K562 treated with DMSO at 1 percent for 48 hours (cell line): ENCODE data around the gene SMIM10L1. TPM values are rescaled to one million over a fixed set of nuclear protein-coding genes. Genes with fewer than 3 reads are reported as not detected.

Experiments used
- total RNA-seq: library from RNA; unstranded; fragments of 300-600 nt; gene quantifications from 2 replicates; pipeline ENCODE4 v1.2.3, GENCODE V29; 2022; ENCODE audit warnings: low replicate concordance; ENCODE audit errors: extremely low read depth

SMIM10L1 gene
- total RNA-seq = not detected in 2 replicates

DNA sequence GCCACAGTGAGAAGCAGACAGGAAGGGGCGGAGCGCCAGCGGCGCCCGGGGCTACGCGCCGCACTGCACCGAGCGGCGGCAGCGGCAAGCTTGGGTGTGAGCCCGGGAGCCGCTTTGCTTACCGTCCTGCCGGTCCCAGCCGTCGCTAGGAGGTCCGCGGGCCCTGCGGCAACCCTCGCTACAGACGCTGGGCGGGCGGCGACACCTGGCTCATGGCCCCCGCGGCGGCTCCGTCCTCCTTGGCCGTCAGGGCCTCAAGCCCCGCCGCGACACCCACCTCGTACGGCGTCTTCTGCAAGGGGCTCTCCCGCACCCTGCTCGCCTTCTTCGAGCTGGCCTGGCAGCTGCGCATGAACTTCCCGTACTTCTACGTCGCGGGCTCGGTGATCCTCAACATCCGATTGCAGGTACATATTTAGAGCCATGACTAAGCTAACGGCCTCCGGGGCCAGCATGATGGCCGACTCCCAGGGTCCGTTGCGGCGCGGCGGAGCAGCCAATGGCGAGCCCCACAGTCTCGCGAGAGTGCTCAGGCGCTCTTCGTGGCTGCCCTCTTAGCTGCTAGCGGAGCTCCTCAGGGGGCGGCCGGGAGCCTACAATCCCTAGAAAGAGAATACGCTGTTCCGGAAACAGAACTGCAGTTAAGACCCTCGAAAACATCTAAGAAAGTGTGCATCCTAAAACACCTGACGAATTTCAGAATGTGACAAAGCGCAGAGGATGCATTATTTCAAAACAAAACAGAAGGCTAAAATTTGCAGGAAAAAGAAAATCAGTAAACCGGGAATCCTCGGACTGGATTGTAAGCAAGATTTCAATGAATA lies at the start of gene SMIM10L1:
TSS of gene SMIM10L1 (plus strand) at position 50 of the 824 bp plus-strand sequence. CDS start at position 213, 163 bp downstream.

GRCh38 chr12:11134305-11134704 lies 36.7 kb upstream of the SMIM10L1 start, which contains the start of gene TAS2R30:
TAS2R30 (minus strand) TSS chr12:11134644; CDS start chr12:11134244, 400 bp downstream.

DNA sequence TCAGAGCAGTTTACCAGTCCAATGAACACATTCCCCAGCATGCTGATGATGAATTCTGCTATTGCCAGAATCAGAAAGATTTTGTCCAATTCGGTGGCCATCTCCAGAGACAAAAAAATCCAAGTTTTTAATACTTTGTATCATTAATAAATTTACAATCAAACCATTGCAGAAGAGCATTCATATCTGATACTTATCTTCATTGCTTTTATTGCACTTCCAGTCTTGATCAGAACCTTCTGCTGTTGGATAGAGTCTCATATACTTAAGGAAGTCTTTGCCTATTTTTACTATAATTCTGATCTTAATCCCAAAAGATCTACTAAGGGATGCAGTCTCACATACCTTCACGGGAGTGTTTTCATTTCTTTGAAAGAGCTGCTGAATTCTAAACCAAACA lies 15.8 kb downstream of the SMIM10L1 start, which contains the start of gene TAS2R42:
TSS of gene TAS2R42 (minus strand) at position 101 of the 400 bp plus-strand sequence. CDS start at position 101, 0 bp downstream.

Other genes starting within 250 kb of the SMIM10L1 start
- gene PRH2, start 242.0 kb upstream of the SMIM10L1 start, total RNA-seq = not detected in 2 replicates
- not detected in 2 replicates for gene TAS2R14, start 231.9 kb upstream of the SMIM10L1 start, total RNA-seq
- not detected in 2 replicates for gene TAS2R50, start 184.3 kb upstream of the SMIM10L1 start, total RNA-seq
- not detected in 2 replicates for gene TAS2R20, start 172.9 kb upstream of the SMIM10L1 start, total RNA-seq
- gene TAS2R19, start 148.6 kb upstream of the SMIM10L1 start, total RNA-seq = not detected in 2 replicates
- gene TAS2R31, start 139.8 kb upstream of the SMIM10L1 start, total RNA-seq = not detected in 2 replicates
- not detected in 2 replicates for gene TAS2R46, start 108.9 kb upstream of the SMIM10L1 start, total RNA-seq
- not detected in 2 replicates for gene TAS2R43, start 78.9 kb upstream of the SMIM10L1 start, total RNA-seq
- not detected in 2 replicates for gene TAS2R30, start 36.5 kb upstream of the SMIM10L1 start, total RNA-seq
- gene TAS2R42, start 15.7 kb downstream of the SMIM10L1 start, total RNA-seq = not detected in 2 replicates
- not detected in 2 replicates for gene PRB3, start 98.5 kb downstream of the SMIM10L1 start, total RNA-seq
- not detected in 2 replicates for gene PRB4, start 139.2 kb downstream of the SMIM10L1 start, total RNA-seq
- gene PRB2, start 224.4 kb downstream of the SMIM10L1 start, total RNA-seq = not detected in 2 replicates